NCI-H524 (cell line): ENCODE measurements around the gene CAMTA1.
"Not testable (repeated sequence)": the region's sequence is repeated elsewhere in the genome, so short reads cannot be mapped to it uniquely, and the experiment has no call there.

ENCODE experiments used
- DNase-seq, 2 experiments: peaks; one replicate each; lab custom pipeline; 2025; lab: John Stamatoyannopoulos, UW

Gene CAMTA1

DNA sequence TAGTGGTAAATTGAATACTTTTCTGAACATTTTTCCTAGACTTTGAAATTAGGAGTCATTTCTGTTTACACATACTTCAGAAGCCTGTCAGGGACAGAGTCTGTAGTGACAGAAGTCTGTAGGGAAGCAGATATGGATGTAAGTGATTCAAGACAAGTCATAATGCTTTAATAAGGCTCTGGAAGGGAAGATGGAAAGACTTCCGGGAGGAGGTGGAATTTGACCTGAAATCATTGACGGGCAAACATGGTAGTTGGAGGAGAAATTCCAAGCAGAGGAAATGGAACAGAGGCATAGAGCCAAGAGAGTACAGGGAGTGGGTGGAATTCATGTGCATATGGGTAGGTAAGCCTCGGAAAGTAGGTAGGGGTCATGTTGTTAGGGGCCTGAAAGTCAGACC, 22.5 kb downstream of the CAMTA1 start:
- DNase-seq, result no peak

DNA sequence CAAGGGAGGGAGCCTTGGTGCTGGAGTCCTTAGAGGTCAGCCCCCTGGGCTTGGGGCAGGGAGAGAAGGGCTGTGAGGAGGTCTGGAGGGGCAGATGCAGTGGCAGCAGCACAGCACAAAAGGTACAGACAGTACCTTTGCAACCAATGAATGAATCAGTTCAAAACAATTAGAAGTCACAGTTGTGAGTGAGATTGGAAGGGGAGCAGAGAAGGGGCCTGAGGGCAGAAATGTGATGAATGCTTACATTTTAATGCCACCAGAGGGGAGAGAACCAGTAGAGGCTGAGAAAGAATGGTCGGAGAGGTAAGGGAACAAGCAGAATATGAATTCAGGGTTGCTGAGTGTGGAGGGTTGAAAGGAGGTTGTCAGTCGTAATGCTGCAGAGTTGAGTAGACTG, 24.2 kb downstream of the CAMTA1 start:
- DNase-seq, result no peak

DNA sequence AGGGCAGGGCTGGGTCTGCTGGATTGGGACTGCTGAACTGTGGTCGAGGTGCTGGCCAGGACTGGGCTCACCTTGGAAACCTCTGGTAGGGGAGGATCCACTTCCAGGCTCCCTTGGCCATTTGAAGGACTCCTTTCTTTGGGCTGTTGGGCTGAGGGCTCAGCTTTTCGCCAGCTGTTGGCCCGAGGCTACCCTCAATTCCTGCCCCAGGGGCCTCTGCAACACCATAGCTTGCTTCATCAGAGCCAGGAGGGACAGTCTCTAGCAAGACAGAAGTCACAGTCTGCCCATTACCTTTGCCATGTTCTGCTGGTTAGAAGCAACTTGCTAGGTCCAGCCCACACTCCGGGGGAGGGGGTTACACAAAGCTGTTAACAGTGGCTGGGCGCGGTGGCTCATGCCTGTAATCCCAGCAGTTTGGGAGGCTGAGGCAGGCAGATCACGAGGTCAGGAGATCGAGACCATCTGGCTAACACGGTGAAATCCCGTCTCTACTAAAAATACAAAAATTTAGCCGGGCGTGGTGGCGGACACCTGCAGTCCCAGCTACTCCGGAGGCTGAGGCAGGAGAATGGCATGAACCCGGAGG, 25.0 kb downstream of the CAMTA1 start:
- not testable (repeated sequence) for DNase-seq

DNA sequence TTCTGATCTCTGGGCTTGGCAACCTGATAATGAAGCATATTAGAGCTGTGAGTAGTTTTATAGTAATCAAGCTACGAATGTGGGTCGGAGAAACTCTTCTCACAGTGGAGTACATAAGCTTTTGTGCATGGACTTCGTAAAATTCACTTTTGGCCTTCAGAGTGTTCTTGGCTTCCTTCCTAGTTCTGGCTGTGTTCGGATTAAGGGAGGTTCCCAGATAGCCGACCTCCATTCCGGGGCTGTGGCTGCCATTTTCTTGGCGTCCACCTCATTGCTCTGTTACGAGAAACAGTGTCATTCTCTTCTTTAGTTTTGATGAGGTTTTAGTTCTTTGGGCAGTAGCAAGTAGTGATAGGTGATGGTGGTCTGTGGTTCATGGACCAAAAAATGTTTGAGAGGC, 26.3 kb downstream of the CAMTA1 start:
- no peak for DNase-seq

DNA sequence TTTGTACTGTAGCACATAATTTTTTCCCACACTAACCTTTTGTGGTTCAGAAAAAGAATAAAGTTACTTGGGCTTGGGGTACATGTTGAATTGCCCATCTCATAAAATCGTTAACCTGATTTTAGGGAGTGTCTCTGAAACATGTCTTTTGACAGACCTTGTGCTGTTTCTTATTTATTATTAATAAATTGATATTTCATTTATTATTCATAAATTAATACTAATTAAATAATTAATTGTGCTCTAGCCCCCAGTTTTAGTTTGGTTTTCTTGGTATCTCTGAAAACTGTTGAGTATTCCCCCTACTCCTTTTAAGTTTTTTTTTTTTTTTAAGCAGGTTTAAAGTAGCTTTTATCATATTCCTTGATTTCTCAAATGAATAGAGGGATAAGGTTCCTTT, 27.9 kb downstream of the CAMTA1 start:
- no peak for DNase-seq

DNA sequence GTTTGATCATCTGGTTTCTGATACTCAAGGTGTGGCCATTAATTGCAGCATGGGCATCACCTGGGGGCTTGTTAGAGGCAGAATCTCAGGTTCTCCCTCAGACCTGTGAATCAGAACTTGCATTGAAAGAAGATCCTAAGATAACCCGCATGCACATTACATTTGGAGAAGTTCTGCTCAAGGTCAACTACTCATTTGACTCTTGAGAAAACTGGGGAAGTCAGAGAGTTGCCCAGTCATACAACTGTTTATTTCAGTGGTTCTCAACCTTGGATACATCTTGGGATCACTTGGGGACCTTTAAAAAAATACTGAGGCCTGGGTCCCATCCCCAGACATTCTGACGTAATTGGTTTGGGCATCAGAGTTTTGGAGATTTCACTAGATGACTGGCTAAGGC, 30.5 kb downstream of the CAMTA1 start:
- DNase-seq, result no peak

DNA sequence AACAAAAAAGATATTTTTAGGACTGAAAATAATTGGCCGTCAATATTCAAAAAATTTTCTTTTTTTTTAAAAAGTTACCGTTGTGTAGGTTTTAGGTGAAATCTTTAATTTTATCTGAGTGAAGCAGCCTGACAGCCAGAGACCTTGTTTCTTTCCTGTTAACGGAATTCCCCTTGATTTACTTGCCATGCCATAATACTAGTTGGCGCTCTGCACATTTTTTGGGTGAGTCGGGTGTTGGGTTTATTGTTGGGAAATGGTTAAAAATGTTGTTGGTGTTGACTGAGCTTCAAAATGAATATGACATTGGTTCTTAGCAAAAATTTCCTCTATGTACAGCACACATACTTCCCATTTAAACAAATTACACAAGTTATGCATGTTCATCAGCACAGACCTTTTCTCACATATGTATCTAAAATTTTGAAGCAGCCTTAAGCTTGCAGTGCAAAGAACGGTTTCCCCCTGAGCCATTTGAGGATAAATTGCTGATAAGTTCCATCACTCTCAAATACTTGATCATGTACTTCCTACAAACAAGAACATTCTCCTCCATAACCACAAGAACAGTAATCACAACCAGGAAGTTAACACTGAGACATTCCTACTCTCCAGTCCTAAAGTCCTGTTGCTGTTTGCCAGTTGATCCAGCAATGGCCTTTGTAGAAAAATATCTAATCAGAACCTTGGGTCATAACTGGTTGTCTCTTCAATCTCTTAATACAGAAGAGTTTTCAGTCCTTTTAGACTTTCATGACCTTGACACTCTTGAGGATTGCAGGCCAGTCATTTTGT, 34.2 kb downstream of the CAMTA1 start:
- DNase-seq, result no peak

DNA sequence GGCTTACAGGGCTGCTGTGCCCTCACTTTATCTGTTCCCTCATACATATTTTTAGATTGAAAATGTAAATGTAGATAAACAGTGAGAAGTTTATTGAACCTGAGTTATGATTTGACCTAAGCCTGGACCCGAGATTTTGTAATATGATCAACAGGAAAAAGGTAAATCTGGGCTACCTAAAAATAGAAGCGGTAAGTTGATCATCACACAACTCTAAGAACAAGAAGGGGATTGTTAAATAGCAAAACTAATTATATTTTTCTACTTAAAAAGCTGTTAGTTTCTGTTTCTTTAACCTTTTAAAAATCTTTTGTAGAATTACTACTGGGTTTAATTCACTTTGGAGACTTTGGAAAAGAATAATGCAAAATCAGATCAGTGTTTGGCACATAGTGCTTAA, 35.6 kb downstream of the CAMTA1 start:
- no peak for DNase-seq

DNA sequence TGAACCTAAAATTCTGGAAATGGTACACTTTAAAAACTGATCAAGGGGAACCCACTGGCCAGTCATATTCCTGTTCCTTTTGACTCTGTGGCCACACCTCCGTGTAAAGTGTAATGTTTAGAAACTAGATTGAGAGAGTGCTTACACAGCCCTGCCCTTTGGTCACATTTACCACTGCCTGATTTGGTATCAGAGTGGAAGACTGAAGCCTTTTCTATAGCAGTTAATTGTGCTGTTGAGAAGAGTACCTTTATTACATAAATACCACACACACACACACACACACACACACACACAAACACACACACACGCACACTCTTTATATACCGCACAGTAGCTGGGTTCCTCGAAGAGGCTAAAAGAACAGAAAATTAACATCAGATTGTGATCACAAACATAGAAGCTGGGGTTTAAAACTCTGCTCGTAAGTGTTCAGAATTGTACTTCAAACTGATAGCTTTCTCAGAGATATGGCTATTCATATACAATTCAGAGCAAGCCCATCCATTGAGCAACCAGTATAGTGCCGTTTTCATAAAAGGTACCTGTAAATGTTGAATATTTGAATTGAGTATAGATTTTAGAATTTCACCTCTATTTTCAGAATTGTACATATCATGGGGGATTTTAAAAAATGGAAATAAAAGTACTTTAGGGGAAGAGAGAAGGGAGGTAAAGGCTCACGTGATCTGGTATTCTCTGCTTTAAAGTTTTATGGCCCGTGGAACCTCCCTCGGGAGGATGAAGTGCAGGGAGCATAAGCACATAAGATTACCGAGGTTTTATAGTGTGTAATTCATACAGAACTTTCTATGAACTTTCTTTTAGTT, 37.5 kb downstream of the CAMTA1 start:
- no peak for DNase-seq

DNA sequence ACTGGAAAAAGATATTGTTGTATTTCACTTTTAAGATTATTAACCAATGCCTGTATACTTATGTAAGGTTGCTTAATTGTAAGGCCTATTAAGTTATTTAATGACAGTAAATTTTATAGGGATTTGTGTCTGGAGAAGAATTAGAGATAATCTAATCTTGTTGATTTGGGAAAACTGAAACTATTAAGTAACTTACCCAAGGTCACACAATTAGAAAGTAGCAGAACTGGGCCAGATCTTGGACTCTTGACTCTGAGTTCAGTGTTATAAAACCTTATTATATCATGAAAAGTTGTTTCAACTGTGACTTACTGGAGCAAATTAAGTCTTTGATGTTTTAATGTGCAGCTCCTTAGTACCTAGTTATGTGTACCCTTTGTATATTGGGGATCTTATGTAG, 38.5 kb downstream of the CAMTA1 start:
- DNase-seq, result no peak

DNA sequence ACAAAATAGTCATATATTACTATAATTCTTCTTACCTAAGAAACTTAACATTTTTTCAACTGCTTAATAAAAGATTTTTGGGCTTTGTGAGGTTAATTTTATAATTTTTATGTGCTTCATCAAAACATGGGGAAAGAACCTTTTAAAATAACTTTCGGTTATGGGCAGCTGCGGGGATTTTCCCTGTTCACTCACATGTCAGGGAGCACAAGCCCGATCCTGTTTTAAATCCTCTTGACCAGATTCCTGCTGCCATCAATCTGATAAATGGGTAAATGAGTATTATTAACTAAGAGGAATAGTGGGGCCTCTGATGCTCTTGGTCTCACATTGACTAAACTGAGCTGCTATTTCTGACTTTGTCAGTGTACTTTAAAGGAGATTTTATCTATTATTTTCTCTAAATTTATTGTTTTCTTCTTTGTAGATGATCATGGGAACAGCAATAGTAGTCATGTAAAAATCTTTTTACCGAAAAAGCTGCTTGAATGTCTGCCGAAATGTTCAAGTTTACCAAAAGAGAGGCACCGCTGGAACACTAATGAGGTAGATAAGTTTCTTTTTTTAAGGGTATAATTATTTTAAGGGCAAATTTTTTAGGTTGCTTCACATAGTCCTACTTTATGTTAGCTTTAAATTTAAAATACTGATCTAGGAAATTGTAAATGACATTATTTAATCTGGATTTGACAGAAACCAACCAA, 39.6 kb downstream of the CAMTA1 start:
- DNase-seq, result no peak

DNA sequence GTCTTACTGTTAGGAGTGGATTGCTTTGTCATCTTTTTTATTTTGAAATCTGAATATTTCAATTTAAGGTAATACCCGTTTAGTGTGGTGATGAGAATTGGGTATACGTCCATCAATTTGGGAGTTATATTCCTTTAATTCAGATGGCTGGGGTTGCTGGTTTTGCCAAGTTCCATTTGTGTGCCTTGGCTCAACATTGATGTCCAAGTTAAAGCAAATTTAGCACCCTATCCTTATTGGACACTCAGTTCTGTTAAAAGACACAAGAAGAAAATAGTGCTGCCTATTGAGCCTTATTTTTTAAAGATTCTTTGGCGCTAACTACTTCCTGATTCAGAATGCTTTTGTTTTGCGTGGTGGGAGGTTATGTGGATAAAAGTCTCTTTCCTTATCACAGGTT, 40.6 kb downstream of the CAMTA1 start:
- no peak for DNase-seq

DNA sequence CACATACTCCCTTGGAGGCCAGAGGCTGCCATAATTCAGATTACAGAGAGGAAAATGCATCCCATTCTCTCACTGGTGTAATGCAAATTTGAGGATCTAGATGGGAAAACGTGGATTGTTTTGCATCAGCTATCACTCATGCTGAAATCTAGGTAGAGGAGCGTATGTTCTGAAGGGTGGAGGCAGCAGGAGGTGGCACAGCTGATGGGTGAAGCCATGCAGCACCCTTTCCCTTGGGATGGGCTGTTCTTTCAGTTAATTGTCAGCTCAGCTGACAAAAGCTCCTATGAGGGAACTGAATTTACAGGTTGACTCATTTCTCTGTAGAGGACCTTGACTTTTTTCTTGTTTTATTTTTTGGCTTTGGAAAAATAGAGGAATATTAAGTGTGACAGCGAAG, 41.8 kb downstream of the CAMTA1 start:
- no peak for DNase-seq

DNA sequence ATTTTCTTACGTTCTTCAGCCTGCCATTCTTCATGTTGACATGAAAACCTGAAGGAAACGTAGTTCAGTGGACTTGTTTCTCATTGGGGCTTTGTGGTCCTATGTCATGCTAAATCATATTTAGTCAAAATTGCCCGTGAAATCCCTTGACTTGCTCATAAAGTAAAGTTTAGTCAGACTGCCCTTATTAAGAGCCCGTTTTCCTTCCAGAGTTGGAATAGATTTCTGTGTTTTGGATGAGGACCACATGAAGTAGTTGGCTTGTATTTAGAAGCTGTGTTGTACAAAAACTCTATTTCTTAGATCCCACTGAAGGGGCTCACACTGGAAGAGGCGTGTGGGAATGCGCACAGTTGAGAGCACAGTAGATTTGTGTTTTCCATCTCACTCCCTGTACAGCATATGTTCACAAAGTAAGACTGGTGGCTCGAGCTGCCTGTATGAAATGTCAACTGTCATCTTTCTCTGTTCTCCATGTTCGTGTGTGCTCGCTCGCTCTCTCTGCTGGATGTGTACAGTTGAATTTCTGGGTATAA, 42.4 kb downstream of the CAMTA1 start:
- DNase-seq, result no peak

DNA sequence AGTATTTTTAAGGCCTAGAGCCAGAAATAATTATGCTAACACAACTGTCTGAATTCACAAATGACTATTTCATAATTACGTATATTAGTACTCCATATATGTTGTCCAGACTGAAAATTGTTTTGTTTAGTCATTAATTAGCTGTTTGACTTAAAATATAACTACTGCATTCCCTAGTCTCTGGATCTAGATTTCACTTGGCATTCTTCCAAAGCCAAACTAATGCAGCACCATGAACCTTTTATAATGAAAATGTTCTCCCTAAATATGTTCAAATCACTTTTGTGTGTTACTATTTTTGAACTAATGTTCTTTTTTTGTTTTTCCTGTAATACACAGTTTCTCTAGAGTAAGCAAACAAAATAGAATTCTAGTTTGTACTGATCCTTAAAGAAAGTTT, 46.1 kb downstream of the CAMTA1 start:
- no peak for DNase-seq

DNA sequence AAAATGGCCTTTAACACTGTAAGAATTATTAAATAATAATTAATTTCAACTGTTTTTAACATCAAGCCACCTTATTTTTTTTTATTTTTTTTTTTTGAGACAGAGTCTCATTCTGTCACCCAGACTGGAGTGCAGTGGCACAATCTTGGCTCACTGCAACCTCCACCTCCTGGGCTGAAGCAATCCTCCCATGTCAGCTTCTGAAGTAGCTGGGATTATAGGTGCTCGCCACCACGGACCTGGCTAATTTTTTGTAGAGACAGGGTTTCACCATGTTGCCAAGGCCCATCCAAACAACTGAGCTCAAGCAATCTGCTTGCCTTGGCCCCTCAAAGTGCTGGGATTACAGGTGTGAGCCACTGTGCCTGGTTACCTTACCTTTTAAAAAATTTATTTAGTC, 46.8 kb downstream of the CAMTA1 start:
- DNase-seq, result not testable (repeated sequence)

DNA sequence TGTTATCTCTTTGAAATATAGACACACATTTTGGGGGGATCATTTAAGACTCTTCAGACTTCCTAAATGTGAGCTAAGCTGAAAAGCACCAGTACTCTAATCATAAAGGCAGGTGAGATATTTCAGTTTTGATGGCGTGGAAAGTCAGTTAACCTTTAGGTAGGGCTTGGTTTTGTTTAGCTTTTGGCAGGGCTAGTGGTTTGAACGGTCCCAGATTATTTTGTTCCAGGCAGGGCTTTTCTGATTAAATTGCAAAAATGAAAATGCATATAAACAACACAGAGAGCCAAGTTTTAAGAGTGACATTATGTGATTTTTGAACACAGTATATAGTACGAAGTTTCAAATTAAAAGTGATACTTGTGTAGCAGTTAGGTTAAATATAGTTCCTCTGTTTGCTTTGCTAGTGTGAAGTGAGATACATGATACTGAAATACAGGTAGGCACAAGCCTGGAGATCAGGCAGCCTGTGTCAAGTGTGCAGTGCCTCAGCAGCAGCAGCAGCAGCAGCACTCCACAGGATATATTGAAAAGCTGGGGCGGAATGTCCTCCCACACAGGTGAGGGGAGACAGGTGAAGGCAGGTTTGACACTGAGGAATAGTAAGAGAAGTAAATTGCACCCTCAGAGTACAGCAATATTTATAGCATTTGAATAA, 47.4 kb downstream of the CAMTA1 start:
- no peak for DNase-seq

DNA sequence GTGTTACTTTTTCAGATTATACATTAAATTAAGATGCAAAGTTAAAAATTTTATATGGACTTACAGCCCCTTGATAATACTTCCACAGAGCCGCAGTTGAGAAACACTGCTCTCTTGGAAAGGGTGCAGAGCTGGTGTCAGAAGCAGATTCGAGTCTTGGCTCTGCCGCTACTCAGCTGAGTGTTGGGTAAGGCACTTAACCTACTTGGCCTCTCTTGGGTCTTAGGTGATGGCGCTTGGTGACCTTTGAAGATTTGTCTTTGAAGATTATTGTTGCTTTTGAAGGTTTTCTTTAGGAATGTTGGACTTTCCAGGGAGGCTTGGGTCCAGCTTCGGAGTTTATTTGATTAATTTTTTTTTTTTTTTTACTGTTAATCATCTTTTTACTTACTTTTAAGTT, 48.5 kb downstream of the CAMTA1 start:
- no peak for DNase-seq

DNA sequence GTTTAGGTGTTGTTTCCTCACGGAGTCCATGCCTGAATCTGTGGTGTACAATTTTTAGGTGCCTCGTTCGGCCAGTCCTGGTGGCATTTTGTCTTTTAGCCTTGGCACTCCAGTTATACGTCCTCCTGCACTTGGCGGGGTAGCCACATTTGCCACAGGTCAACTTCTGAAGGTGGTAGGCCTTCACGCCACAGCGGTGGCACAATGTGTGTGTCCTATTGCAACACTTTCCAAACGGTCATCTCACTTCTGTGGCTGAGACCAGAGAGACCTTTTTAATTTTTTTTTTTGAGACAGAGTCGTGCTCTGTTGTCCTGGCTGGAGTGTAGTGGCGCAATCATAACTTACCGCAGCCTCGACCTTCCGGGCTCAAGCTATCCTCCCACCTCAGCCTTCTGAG, 49.1 kb downstream of the CAMTA1 start:
- no peak for DNase-seq

DNA sequence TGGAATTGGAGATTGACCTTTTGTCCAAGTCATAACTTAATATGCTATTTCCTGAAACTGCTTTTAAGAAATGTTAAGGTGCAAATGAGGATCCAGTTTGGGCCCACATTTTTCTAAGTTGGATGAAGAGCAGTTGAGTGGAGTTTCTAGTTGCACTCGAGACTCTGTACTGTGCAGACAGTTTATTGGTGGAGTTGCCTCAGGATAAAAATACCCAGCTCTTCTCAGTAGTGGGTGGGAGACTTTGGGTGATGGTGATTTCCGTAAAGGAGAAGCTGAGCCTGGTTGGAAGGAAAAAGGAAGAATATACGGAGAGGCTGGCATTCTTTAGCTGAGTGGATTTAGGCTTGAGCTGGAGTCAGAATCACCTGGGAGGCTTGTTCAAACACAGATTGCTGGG, 49.9 kb downstream of the CAMTA1 start:
- no peak for DNase-seq

DNA sequence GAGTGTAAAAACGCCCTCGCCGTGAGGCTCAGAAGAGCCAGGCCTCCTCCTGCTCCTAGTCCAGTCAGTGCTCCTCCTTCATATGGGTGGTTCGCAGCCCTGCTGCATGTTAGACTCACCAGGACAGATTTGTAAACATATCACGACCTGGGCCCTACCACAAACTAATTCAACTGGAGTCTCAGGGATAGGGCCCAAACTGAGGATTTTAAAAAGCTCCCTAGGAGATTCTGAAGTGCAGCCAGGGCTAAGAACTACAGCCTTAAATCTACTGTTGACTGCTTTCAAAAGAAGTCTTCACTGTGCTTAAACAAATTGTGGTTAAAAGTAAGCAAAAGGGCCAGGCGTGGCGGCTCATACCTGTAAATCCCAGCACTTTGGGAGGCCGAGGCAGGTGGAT, 57.0 kb downstream of the CAMTA1 start:
- DNase-seq, result no peak

DNA sequence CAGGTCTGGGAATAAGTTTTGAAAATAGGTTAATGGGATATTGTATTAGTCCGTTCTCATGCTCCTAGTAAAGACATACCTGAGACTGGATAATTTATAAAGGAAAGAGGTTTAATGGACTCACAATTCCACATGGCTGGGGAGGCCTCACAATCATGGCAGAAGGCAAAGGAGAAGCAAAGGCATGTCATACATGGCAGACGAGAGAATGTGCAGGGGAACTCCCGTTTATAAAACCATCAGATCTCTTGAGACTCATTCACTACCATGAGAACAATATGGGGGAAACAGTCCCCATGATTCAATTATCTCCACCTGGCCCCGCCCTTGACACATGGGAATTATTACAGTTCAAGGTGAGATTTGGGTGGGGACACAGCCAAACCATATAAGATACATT, 60.5 kb downstream of the CAMTA1 start:
- DNase-seq, result not testable (repeated sequence)
